HG03342 (cell line): ENCODE results near the gene ZBTB39.
"Not testable (repeated sequence)": the region's sequence is repeated elsewhere in the genome, so short reads cannot be mapped to it uniquely, and the experiment has no call there.

Experiments
- ATAC-seq: cut with Tn5 transposase; IDR thresholded peaks from one replicate; pipeline ENCODE4 v1.9.1; 2021; ENCODE audit warnings: mild to moderate bottlenecking, moderate library complexity; ENCODE audit not compliant: unreplicated experiment

Gene ZBTB39

GRCh38 chr12:57031138-57031725 lies 24.9 kb upstream of the ZBTB39 start:
- no peak for ATAC-seq

- ATAC-seq = no peak
Observed at GRCh38 chr12:57029457-57029856, 23.1 kb upstream of the ZBTB39 start.

GRCh38 chr12:57027805-57028153 lies 21.4 kb upstream of the ZBTB39 start:
- ATAC-seq = no peak

GRCh38 chr12:57027011-57027804 lies 20.9 kb upstream of the ZBTB39 start:
- no peak for ATAC-seq

- no peak for ATAC-seq
Observed at GRCh38 chr12:57025196-57025595, 18.9 kb upstream of the ZBTB39 start.

GRCh38 chr12:57022324-57022723 lies 16.0 kb upstream of the ZBTB39 start:
- not testable (repeated sequence) for ATAC-seq

GRCh38 chr12:57019983-57020719 lies 13.8 kb upstream of the ZBTB39 start:
- no peak for ATAC-seq

- no peak for ATAC-seq
Observed at GRCh38 chr12:57018906-57019305, 12.6 kb upstream of the ZBTB39 start.

- not testable (repeated sequence) for ATAC-seq
Observed at GRCh38 chr12:57018353-57018752, 12.0 kb upstream of the ZBTB39 start.

- no peak for ATAC-seq
Observed at GRCh38 chr12:57016348-57016747, 10.0 kb upstream of the ZBTB39 start, which contains the start of gene TAC3. TAC3 (minus strand) TSS chr12:57016529; CDS start chr12:57015797, 732 bp downstream.

GRCh38 chr12:57012600-57013465 lies 6.5 kb upstream of the ZBTB39 start:
- peak; percentile 66 for ATAC-seq

GRCh38 chr12:57011438-57012424 lies 5.4 kb upstream of the ZBTB39 start:
- peak; percentile 58 for ATAC-seq

GRCh38 chr12:57010627-57011247 lies 4.4 kb upstream of the ZBTB39 start:
- ATAC-seq = no peak

GRCh38 chr12:57009949-57010626 lies 3.7 kb upstream of the ZBTB39 start:
- no peak for ATAC-seq

- no peak for ATAC-seq
Observed at GRCh38 chr12:57008178-57008577, 1.8 kb upstream of the ZBTB39 start.

GRCh38 chr12:57006809-57007475 lies 596 bp upstream of the ZBTB39 start:
- no peak for ATAC-seq

- ATAC-seq = no peak
Observed at GRCh38 chr12:57004651-57005050, 1.7 kb downstream of the ZBTB39 start.

- ATAC-seq = no peak
Observed at GRCh38 chr12:57003395-57003794, 3.0 kb downstream of the ZBTB39 start.
